NCI-H510A (cell line): Measurements from ENCODE around the gene PTPN7.
"Not testable (repeated sequence)": the region's sequence is repeated elsewhere in the genome, so short reads cannot be mapped to it uniquely, and the experiment has no call there.

Experiments
- DNase-seq: peaks from one replicate; lab custom pipeline; 2025; lab: John Stamatoyannopoulos, UW

PTPN7 gene

GRCh38 chr1:202152399-202152798 is 8.0 kb downstream of the PTPN7 start:
- no peak for DNase-seq

- DNase-seq: no peak
These were observed 9.4 kb downstream of the PTPN7 start for GRCh38 chr1:202151045-202151444.

GRCh38 chr1:202150602-202151001 is 9.8 kb downstream of the PTPN7 start:
- DNase-seq: no peak

- no peak for DNase-seq
These were observed 10.2 kb downstream of the PTPN7 start for GRCh38 chr1:202150187-202150586.

- no peak for DNase-seq
These were observed 10.8 kb downstream of the PTPN7 start for GRCh38 chr1:202149566-202149965.

GRCh38 chr1:202148391-202148790 is 12.0 kb downstream of the PTPN7 start:
- no peak for DNase-seq

- no peak for DNase-seq
These were observed 13.4 kb downstream of the PTPN7 start for GRCh38 chr1:202146993-202147392.

- no peak for DNase-seq
These were observed 14.1 kb downstream of the PTPN7 start for GRCh38 chr1:202146279-202146678.

- not testable (repeated sequence) for DNase-seq
These were observed 14.7 kb downstream of the PTPN7 start for GRCh38 chr1:202145744-202146140.

- DNase-seq: no peak
These were observed 15.2 kb downstream of the PTPN7 start for GRCh38 chr1:202145068-202145743.

- peak; percentile 42 for DNase-seq
These were observed 15.9 kb downstream of the PTPN7 start, which contains the start of gene ARL8A for GRCh38 chr1:202144402-202145067. TSS of gene ARL8A (minus strand) at chr1:202144737. CDS start at chr1:202144572, 165 bp downstream.

- DNase-seq: no peak
These were observed 16.5 kb downstream of the PTPN7 start for GRCh38 chr1:202143768-202144401.

- DNase-seq: no peak
These were observed 17.2 kb downstream of the PTPN7 start for GRCh38 chr1:202143011-202143767.

- not testable (repeated sequence) for DNase-seq
These were observed 18.9 kb downstream of the PTPN7 start for GRCh38 chr1:202141468-202141867.

- DNase-seq: no peak
These were observed 19.6 kb downstream of the PTPN7 start for GRCh38 chr1:202140833-202141232.

GRCh38 chr1:202135221-202135721 is 25.1 kb downstream of the PTPN7 start:
- DNase-seq: peak; percentile 25

- DNase-seq: no peak
These were observed 25.7 kb downstream of the PTPN7 start for GRCh38 chr1:202134645-202135172.

- DNase-seq: no peak
These were observed 26.4 kb downstream of the PTPN7 start for GRCh38 chr1:202133989-202134388.

GRCh38 chr1:202133496-202133895 is 26.9 kb downstream of the PTPN7 start:
- DNase-seq: no peak

GRCh38 chr1:202133001-202133400 is 27.4 kb downstream of the PTPN7 start:
- no peak for DNase-seq

- DNase-seq: no peak
These were observed 28.2 kb downstream of the PTPN7 start for GRCh38 chr1:202131956-202132821.
